IMR-90 (cell line): Measurements from ENCODE around the gene PHF21A. TPM values are rescaled to one million over a fixed set of nuclear protein-coding genes. Genes with fewer than 3 reads are reported as not detected.
A peak's percentile ranks its signal among the peaks of the same experiment; 100 is the strongest.

Source experiments
- ATAC-seq: fragments of 200-7000 bp; cut with Tn5 transposase; 2 replicates; pipeline ENCODE4 v1.9.1; 2020; ENCODE audit warnings: low read depth, mild to moderate bottlenecking, moderate library complexity
- BruUV-seq: library from RNA; stranded (reverse); fragments of 400-500 nt; replicated peaks from 2 replicates; lab custom pipeline; 2021; lab: Mats Ljungman, UMichigan
- CTCF ChIA-PET: fragments of 300-600 bp; formaldehyde crosslinking; extraction: SDS; loops from one replicate; lab custom pipeline; 2021; ENCODE audit warnings: antibody characterized with exemption; lab: Yijun Ruan, JAX
- POLR2A ChIA-PET: fragments of 300-600 bp; sonication (Branson Sonifier 250); formaldehyde crosslinking; loops from one replicate; lab custom pipeline; 2022; ENCODE audit warnings: antibody characterized with exemption; ENCODE audit not compliant: unreplicated experiment; lab: Charles Lee
- DNase-seq: peaks from one replicate; pipeline ENCODE4 v3.0.0; 2013
- H2AFZ ChIP-seq: replicated peaks from 2 replicates; pipeline ENCODE3; 2013; ENCODE audit warnings: low read length, mild to moderate bottlenecking; ENCODE audit not compliant: poor library complexity
- H2AK5ac ChIP-seq: 2 replicates; pipeline ENCODE4 v1.6.1; 2013; ENCODE audit warnings: low read depth, low read length, inconsistent platforms
- H2AK9ac ChIP-seq: replicated peaks from 2 replicates; pipeline ENCODE3; 2013; ENCODE audit warnings: mild to moderate bottlenecking, low read depth, low read length, moderate library complexity; ENCODE audit not compliant: poor library complexity
- H2BK120ac ChIP-seq: 2 replicates; pipeline ENCODE4 v1.6.1; 2013; ENCODE audit warnings: low read depth, low read length, inconsistent platforms
- H2BK15ac ChIP-seq: 3 replicates; pipeline ENCODE4 v1.6.1; 2013; ENCODE audit warnings: low read depth, low read length, inconsistent platforms
- H2BK20ac ChIP-seq: 2 replicates; pipeline ENCODE4 v1.6.1; 2013; ENCODE audit warnings: low read depth, mild to moderate bottlenecking, inconsistent platforms, low read length, moderate library complexity
- H2BK5ac ChIP-seq: 2 replicates; pipeline ENCODE4 v1.6.1; 2013; ENCODE audit warnings: mild to moderate bottlenecking, low read depth, low read length, inconsistent platforms; ENCODE audit not compliant: poor library complexity, severe bottlenecking
- H3K14ac ChIP-seq: replicated peaks from 2 replicates; pipeline ENCODE4 v1.6.1; 2013; ENCODE audit warnings: low read depth, low read length, inconsistent platforms
- H3K18ac ChIP-seq: 2 replicates; pipeline ENCODE4 v1.6.1; 2013; ENCODE audit warnings: low read depth, low read length, control low read depth
- H3K23ac ChIP-seq: 2 replicates; pipeline ENCODE4 v1.6.1; 2013; ENCODE audit warnings: low read depth, low read length, inconsistent platforms
- H3K27ac ChIP-seq: 2 replicates; pipeline ENCODE4 v1.5.1; 2013; ENCODE audit warnings: mild to moderate bottlenecking, control low read depth, low read length; ENCODE audit not compliant: insufficient read depth
- H3K27me3 ChIP-seq: 2 replicates; pipeline ENCODE4 v1.6.1; 2013; ENCODE audit warnings: low read length; ENCODE audit not compliant: control insufficient read depth, insufficient read depth
- H3K36me3 ChIP-seq: 2 replicates; pipeline ENCODE4 v1.6.1; 2013; ENCODE audit warnings: low read length, mixed read lengths; ENCODE audit not compliant: control insufficient read depth, insufficient read depth
- H3K4ac ChIP-seq: 2 replicates; pipeline ENCODE4 v1.6.1; 2013; ENCODE audit warnings: low read depth, low read length, inconsistent platforms
- H3K4me1 ChIP-seq: 2 replicates; pipeline ENCODE4 v1.6.1; 2013; ENCODE audit warnings: low read length, mixed read lengths; ENCODE audit not compliant: control insufficient read depth, insufficient read depth
- H3K4me2 ChIP-seq: 2 replicates; pipeline ENCODE4 v1.6.1; 2013; ENCODE audit warnings: low read depth, mild to moderate bottlenecking, control low read depth, low read length, moderate library complexity
- H3K4me3 ChIP-seq: 2 replicates; pipeline ENCODE4 v1.5.1; 2013; ENCODE audit warnings: low read depth, mild to moderate bottlenecking, control low read depth, low read length, moderate library complexity; ENCODE audit not compliant: insufficient read depth
- H3K56ac ChIP-seq: 2 replicates; pipeline ENCODE4 v1.6.1; 2013; ENCODE audit warnings: low read length, inconsistent platforms; ENCODE audit not compliant: insufficient read depth; ENCODE audit errors: extremely low read depth
- H3K79me1 ChIP-seq, 2 experiments: 2 replicates each; pipeline ENCODE4 v1.6.1; 2013; ENCODE audit warnings: low read length in 2 of 2, inconsistent platforms in 1 of 2, low read depth in 1 of 2
- H3K9ac ChIP-seq: 2 replicates; pipeline ENCODE4 v1.6.1; 2013; ENCODE audit warnings: low read depth, low read length, control low read depth
- H3K9me1 ChIP-seq: 2 replicates; pipeline ENCODE4 v1.6.1; 2013; ENCODE audit warnings: low read length, inconsistent platforms; ENCODE audit not compliant: insufficient read depth
- H3K9me3 ChIP-seq: 2 replicates; pipeline ENCODE4 v1.6.1; 2013; ENCODE audit warnings: low read length; ENCODE audit not compliant: control insufficient read depth, insufficient read depth
- H4K20me1 ChIP-seq: 2 replicates; pipeline ENCODE4 v1.6.1; 2013; ENCODE audit warnings: low read length, inconsistent platforms; ENCODE audit not compliant: insufficient read depth
- H4K5ac ChIP-seq: 2 replicates; pipeline ENCODE4 v1.6.1; 2013; ENCODE audit warnings: mild to moderate bottlenecking, low read depth, low read length, control low read depth
- H4K8ac ChIP-seq, 2 experiments: 2 replicates each; pipeline ENCODE4 v1.6.1; 2013; ENCODE audit warnings: low read depth in 2 of 2, low read length in 2 of 2, control low read depth in 1 of 2, inconsistent platforms in 1 of 2
- H4K91ac ChIP-seq: 2 replicates; pipeline ENCODE4 v1.6.1; 2013; ENCODE audit warnings: low read depth, low read length, inconsistent platforms; ENCODE audit not compliant: insufficient read depth
- BHLHE40 ChIP-seq: fragments of 150-350 bp; IDR thresholded peaks from 2 replicates; pipeline ENCODE4 v1.6.1; 2016; ENCODE audit warnings: mild to moderate bottlenecking, low read depth, low read length
- CEBPB ChIP-seq: IDR thresholded peaks from 2 replicates; pipeline ENCODE4 v1.6.1; 2012; ENCODE audit warnings: low read depth, low read length, improper control_type of control experiment
- CHD1 ChIP-seq: IDR thresholded peaks from 2 replicates; pipeline ENCODE4 v1.6.1; 2012; ENCODE audit warnings: low read depth, low read length, improper control_type of control experiment
- FOS ChIP-seq: fragments of 150-350 bp; IDR thresholded peaks from 2 replicates; pipeline ENCODE4 v1.6.1; 2016; ENCODE audit warnings: low read depth, low read length
- MAFK ChIP-seq: IDR thresholded peaks from 2 replicates; pipeline ENCODE4 v1.6.1; 2012; ENCODE audit warnings: low read depth, low read length, improper control_type of control experiment
- MAZ ChIP-seq: IDR thresholded peaks from 2 replicates; pipeline ENCODE4 v1.6.1; 2012; ENCODE audit warnings: low read depth, mild to moderate bottlenecking, low read length, improper control_type of control experiment, moderate library complexity, borderline replicate concordance
- MXI1 ChIP-seq: IDR thresholded peaks from 2 replicates; pipeline ENCODE4 v1.6.1; 2012; ENCODE audit warnings: low read depth, mild to moderate bottlenecking, low read length, moderate library complexity, borderline replicate concordance
- NFE2L2 ChIP-seq: fragments of 150-350 bp; IDR thresholded peaks from 2 replicates; pipeline ENCODE4 v1.6.1; 2016; ENCODE audit warnings: low read depth, mild to moderate bottlenecking, low read length
- POLR2A ChIP-seq: IDR thresholded peaks from 2 replicates; pipeline ENCODE4 v1.6.1; 2012; ENCODE audit warnings: mild to moderate bottlenecking, low read depth, low read length
- RAD21 ChIP-seq: IDR thresholded peaks from 2 replicates; pipeline ENCODE4 v1.6.1; 2012; ENCODE audit warnings: low read length, improper control_type of control experiment
- RCOR1 ChIP-seq: IDR thresholded peaks from 2 replicates; pipeline ENCODE4 v1.6.1; 2012; ENCODE audit warnings: mild to moderate bottlenecking, low read length, improper control_type of control experiment; ENCODE audit not compliant: insufficient replicate concordance
- RFX5 ChIP-seq: IDR thresholded peaks from 2 replicates; pipeline ENCODE4 v1.8.0; 2012; ENCODE audit warnings: low read depth, mild to moderate bottlenecking, low read length, moderate library complexity
- SMC3 ChIP-seq: fragments of 150-350 bp; IDR thresholded peaks from 2 replicates; pipeline ENCODE4 v1.6.1; 2016; ENCODE audit warnings: low read depth, mild to moderate bottlenecking, antibody characterized with exemption, low read length, moderate library complexity
- WGBS, 2 experiments: methylation state at CpG; one replicate each; pipeline versions ENCODE4 v1.1.5 to v1.1.7; 2013; ENCODE audit warnings: missing lambda C conversion rate in 2 of 2; ENCODE audit not compliant: insufficient read length in 1 of 2; ENCODE audit errors: extremely low coverage in 2 of 2; 5-methylcytosine and 5-hydroxymethylcytosine counted together
- dilution Hi-C: fragments of 300-500 bp; cut with HindIII; formaldehyde crosslinking; loops from one replicate; pipeline ENCODE4 v1.14.3; 2018; ENCODE audit warnings: low sequenced_read_pairs; ENCODE audit not compliant: unreplicated experiment
- in situ Hi-C: fragments of 300-500 bp; cut with MboI; formaldehyde crosslinking; loops from 3 replicates; pipeline ENCODE4 v1.14.3; 2019; ENCODE audit warnings: low sequenced_read_pairs, inconsistent platforms, mixed read lengths
- intact Hi-C: fragments of 100-400 bp; cut with micrococcal nuclease; formaldehyde crosslinking; loops from 2 replicates; pipeline ENCODE4 v1.10.0; 2022
- polyA plus RNA-seq, 3 experiments: library from polyadenylated mRNA; depleted of rRNA; stranded (reverse); fragments of >200 nt; gene quantifications; 2 replicates each; pipeline ENCODE4 v1.2.3, GENCODE V29; 2012; ENCODE audit warnings: low replicate concordance in 1 of 3
- total RNA-seq: library from RNA; depleted of rRNA; stranded (reverse); fragments of >200 nt; gene quantifications from 2 replicates; pipeline ENCODE4 v1.2.3, GENCODE V29; 2012
- TF ChIP-seq, protein P1 (sequence below): conservative IDR thresholded peaks from 2 replicates; pipeline ENCODE4 v1.5.1; 2012; ENCODE audit warnings: mild to moderate bottlenecking, low read depth, low read length, improper control_type of control experiment
- TF ChIP-seq, protein P2 (sequence below): fragments of 150-350 bp; IDR thresholded peaks from 2 replicates; pipeline ENCODE4 v1.6.1; 2017; ENCODE audit warnings: mild to moderate bottlenecking, antibody characterized with exemption, low read length, low read depth
- TF ChIP-seq, protein P3 (sequence below): fragments of 150-350 bp; IDR thresholded peaks from 2 replicates; pipeline ENCODE4 v1.6.1; 2016; ENCODE audit warnings: low read depth, mild to moderate bottlenecking, low read length, moderate library complexity, borderline replicate concordance

Gene PHF21A
- total and polyA plus RNA-seq, 2 of the 4 experiments (the other 2 are of a cell fraction): 9.0 to 20.6 TPM

DNA sequence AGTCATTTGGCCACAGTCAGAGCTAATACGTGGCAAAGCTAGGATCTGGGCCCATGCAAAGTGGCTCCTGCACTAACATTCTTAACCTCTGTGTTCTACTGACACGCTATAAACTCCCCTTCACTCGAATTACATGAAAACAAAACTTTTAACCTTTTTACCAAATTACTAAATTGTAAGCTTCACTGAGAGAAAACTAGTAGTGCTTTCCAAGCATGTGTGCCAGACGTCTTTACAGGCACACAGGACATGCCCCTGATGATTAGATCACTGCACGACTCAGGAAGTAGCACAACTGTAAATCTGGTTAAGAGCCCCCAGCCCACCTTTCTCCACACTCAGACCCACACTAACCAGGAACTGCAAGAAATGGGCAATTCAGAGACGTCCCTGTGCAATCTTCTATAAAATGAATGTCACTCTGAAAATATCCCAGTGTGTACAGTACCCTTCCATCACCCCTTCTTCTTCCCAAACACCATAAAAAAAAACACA, 16.1 kb downstream of the PHF21A start:
- POLR2A ChIA-PET: no interaction called here

More for the DNA sequence above, 16.1 kb downstream of the PHF21A start:
- Histone ChIP-seq H3K9ac (no peak overlapping the region), H4K5ac (no peak overlapping the region), H3K4me1 (peaks cover 2% of the 10 kb centered on the region; the same call in 1 of the 2 replicates), H3K4me3 (no peak overlapping the region), H3K56ac (no peak overlapping the region), H3K79me1 (peaks cover 18 to 58% of the 10 kb centered on the region in 2 experiments), H2AFZ (no peak overlapping the region), H3K4me2 (peak overlapping the region; percentile 8; the same call in 1 of the 2 replicates), H3K9me1 (peaks cover 5% of the 10 kb centered on the region; the same call in 1 of the 2 replicates), H2BK15ac (no peak overlapping the region), H4K91ac (no peak overlapping the region), H2AK9ac (no peak overlapping the region), H3K9me3 (no peaks in the 10 kb centered on the region), H3K14ac (no peak overlapping the region), H3K18ac (no peak overlapping the region), H2AK5ac (no peak overlapping the region), H2BK5ac (no peak overlapping the region), H3K27ac (no peak overlapping the region), H4K8ac (no peak overlapping the region), H3K27me3 (no peaks in the 10 kb centered on the region), H3K23ac (no peak overlapping the region), H3K36me3 (no peaks in the 10 kb centered on the region), H2BK120ac (no peak overlapping the region), H3K4ac (no peak overlapping the region), H4K20me1 (peaks cover 45% of the 10 kb centered on the region), H2BK20ac (no peak overlapping the region)
- TF ChIP-seq MAZ (no peak), RAD21 (no peak), BHLHE40 (no peak), SMC3 (no peak), RFX5 (no peak), POLR2A (no peak), MXI1 (no peak), FOS (no peak), CEBPB (no peak), CHD1 (no peak), RCOR1 (no peak), NFE2L2 (no peak), MAFK (no peak)
- TF ChIP-seq, protein P1, sequence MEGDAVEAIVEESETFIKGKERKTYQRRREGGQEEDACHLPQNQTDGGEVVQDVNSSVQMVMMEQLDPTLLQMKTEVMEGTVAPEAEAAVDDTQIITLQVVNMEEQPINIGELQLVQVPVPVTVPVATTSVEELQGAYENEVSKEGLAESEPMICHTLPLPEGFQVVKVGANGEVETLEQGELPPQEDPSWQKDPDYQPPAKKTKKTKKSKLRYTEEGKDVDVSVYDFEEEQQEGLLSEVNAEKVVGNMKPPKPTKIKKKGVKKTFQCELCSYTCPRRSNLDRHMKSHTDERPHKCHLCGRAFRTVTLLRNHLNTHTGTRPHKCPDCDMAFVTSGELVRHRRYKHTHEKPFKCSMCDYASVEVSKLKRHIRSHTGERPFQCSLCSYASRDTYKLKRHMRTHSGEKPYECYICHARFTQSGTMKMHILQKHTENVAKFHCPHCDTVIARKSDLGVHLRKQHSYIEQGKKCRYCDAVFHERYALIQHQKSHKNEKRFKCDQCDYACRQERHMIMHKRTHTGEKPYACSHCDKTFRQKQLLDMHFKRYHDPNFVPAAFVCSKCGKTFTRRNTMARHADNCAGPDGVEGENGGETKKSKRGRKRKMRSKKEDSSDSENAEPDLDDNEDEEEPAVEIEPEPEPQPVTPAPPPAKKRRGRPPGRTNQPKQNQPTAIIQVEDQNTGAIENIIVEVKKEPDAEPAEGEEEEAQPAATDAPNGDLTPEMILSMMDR: no peak
- TF ChIP-seq, protein P2, sequence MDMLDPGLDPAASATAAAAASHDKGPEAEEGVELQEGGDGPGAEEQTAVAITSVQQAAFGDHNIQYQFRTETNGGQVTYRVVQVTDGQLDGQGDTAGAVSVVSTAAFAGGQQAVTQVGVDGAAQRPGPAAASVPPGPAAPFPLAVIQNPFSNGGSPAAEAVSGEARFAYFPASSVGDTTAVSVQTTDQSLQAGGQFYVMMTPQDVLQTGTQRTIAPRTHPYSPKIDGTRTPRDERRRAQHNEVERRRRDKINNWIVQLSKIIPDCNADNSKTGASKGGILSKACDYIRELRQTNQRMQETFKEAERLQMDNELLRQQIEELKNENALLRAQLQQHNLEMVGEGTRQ: no peak
- TF ChIP-seq, protein P3, sequence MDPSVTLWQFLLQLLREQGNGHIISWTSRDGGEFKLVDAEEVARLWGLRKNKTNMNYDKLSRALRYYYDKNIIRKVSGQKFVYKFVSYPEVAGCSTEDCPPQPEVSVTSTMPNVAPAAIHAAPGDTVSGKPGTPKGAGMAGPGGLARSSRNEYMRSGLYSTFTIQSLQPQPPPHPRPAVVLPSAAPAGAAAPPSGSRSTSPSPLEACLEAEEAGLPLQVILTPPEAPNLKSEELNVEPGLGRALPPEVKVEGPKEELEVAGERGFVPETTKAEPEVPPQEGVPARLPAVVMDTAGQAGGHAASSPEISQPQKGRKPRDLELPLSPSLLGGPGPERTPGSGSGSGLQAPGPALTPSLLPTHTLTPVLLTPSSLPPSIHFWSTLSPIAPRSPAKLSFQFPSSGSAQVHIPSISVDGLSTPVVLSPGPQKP: no peak
- WGBS, 2 experiments: 86 to 100% methylated on average over 1 to 2 of the region's 6 CpGs
- in situ Hi-C loops: loop anchor here (25.0 kb wide), 1 partner anchor 207 kb away; no protein-coding TSS in a partner anchor
- ATAC-seq: no peak
- BruUV-seq: no TSS peak
- CTCF ChIA-PET: interaction anchor here (0.6 kb wide), 1 partner anchor 1023 kb away, joined by 3 read pairs; no protein-coding TSS in a partner anchor
- intact Hi-C loops: no loop called here
- dilution Hi-C loops: no loop called here
- DNase-seq: no peak
